SKM-1 treated with dmso at 0.1 percent for 144 hours (cell line): ENCODE data around the gene MESD.
"Not testable (repeated sequence)": the region's sequence is repeated elsewhere in the genome, so short reads cannot be mapped to it uniquely, and the experiment has no call there.

ENCODE experiments used
- DNase-seq: peaks from one replicate; lab custom pipeline; 2025; ENCODE audit not compliant: unreplicated experiment; lab: John Stamatoyannopoulos, UW

Gene MESD

DNA sequence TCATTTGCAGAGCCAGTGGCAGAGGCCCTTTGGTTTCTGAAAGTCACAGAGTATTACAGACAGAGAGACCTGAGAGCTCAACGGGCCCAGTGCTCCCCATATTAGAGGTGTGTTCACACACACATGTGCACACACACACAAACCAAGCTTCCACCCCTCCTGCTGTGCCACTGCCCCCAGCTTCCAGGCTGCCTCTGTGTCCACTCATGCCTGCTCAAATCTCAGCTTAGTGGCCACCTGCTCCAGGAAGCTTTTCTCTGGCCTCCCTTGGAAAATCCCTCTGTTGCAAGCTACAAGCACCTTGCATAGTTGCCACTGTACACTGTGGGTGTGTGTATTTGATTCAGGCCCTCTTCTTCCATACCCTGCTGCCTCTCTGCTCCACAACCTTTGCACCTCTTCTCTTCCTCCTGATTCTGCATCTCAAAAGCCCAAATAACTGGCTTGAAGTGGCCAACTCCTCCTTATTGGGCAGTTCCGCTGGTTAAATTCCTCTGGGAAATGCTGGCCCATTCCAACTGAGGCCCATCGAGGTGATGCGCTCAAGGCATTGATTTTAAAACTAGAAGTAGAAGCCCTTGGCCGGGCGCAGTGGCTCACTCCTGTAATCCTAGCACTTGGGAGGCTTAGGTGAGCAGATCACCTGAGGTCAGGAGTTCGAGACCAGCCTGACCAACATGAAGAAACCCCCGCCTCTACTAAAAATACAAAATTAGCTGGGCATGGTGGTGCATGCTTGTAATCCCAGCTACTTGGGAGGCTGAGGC, 23.0 kb downstream of the MESD start:
- DNase-seq = no peak

DNA sequence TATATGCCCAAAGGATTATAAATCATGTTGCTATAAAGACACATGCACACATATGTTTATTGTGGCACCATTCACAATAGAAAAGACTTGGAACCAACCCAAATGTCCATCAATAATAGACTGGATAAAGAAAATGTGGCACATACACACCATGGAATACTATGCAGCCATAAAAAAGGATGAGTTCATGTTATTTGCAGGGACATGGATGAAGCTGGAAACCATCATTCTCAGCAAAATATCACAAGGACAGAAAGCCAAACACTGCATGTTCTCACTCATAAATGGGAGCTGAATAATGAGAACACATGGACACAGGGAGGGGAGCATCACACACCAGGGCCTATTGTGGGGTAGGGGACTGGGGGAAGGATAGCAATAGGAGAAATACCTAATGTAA, 24.2 kb downstream of the MESD start:
- DNase-seq = not testable (repeated sequence)

DNA sequence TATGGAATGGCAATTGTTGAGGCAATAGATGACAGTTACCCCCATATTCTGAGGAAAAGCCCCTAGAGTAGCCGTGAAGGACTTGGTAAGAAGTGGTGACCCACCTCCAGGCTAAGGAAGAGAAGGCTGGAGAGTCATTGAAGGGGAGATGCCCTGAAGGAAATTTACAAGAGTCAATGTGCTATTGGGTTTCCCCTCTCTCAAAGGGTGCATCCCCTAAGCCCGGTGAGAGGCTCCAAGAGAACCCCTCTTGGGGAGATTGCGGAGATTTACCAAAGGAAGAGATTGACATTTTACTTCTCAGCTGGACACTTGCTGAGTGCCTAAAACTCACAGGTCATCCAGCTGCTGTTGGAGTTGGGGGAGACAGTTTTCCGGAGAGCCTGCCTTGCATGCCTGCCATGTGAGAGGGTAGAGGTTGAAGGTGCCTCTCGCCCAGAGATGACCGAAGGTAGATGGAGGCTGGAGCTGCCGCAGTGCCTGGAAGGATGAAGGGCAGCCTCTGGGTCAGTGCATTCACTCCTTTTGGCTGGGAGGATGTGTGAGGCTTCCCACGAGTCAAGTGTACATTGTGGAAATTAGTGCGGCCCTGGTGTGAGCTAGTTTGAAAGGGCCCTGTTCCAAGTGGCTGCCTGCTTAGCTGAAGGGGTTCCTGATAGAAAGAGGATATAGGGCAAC, 30.7 kb downstream of the MESD start:
- DNase-seq = no peak

DNA sequence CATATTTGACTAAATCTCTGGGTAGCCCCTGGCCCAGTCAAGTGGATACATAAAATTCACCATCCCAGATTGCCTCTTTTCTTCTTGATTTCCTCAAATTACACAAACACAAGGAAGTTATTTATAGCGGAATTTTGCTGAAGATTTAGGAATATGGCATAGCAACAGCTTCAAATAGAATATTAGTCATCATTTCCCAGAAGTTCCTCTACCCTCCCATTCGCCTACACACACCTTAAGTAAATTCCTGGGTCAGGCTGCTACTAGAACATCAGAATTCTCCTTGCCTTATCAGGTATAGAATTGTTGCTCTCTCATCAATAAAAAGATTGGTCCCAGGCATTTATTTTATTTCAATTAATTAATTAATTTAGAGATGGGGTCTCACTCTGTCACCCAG, 31.6 kb downstream of the MESD start:
- DNase-seq = no peak

DNA sequence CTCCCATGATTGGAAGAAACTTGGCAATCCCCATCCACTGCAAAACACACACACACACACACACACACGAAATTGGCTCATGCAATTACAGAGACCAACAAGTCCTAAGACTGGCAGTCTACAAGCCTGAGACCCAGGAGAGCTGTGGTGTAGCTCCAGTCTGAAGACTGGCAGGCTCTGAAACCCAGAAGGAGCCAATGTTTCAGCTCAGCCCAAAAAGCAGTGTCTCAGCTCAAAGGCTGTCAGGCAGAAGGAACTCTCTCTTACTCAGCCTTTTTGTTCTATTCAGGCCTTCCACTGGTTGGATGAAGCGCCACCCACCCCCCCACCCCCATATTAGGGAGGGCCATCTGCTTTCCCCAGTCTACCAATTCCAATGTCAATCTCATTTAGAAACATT, 32.1 kb downstream of the MESD start:
- no peak for DNase-seq

DNA sequence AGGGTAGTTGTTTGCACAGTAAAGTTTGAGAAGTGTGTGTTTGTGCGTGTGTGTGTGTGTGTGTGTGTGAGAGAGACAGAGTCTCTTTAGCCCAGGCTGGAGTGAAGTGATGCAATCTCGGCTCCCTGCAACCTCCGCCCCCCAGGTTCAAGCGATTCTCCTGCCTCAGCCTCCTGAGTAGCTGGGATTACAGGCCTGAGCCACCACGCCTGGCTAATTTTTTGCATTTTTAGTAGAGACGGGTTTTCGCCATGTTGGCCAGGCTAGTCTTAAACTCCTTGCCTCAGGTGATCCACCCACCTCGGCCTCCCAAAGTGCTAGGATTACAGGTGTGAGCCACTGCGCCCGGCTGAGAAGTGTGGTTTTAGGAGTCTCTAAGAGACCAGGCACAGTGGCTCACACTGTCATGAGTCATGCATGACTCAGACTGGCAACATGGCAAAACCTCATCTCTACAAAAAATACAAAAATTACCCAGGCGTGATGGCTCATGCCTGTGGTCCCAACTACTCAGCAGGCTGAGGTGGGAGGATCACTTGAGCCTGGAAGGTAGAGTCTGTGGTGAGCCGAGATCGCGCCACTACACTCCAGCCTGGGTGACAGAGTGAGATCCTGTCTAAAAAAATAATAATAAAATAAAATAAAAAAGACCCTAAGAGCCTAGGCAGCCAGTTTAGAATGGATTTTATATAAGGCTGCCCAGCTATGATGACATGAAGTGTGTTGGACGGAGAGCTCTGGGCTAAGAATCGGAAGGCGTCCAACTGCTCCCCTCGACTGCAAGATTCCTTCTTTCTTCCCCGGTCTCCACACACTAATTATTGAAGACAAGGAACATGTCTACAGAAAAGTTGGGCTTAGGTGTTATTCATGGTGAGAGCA, 33.8 kb downstream of the MESD start:
- DNase-seq = not testable (repeated sequence)

DNA sequence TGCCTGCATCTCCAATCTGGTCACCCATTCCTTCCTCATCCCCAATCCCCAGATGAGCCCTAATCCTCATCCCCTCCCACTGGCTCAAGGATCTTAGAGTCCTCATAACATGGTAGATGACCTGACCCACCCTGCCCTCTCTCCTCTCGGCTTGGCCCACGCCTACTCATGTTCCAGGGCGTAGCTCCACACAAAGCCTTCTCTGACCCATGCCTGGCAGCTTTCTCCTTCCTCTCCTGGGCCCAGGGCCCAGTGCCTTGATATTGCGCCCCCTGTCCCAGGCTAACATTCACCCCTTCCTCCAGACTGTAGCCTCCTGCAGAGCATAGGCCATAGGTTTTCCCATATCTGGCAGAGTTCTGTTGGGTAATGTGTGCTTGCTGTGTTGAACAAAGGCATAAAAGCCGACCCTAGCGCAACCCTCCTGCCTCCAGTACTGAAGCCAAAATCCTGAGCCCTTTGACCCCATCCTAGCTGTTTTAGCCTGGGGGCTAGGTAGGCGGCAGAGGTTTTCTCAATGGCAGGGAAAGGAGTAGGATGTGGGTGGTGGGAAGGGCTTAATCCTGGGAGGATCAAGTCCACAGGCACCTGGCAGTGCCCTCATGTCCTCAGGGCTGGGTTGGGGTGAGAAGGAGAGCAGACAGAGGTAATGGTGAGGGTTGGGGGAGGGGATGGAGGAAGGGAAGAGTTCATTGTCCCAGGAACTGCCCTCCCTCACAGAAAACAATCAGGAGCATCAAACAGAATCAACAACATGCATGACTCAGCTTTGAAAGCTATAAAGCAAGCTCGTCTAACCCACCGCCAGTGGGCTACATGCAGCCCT, 35.5 kb downstream of the MESD start:
- DNase-seq = no peak

DNA sequence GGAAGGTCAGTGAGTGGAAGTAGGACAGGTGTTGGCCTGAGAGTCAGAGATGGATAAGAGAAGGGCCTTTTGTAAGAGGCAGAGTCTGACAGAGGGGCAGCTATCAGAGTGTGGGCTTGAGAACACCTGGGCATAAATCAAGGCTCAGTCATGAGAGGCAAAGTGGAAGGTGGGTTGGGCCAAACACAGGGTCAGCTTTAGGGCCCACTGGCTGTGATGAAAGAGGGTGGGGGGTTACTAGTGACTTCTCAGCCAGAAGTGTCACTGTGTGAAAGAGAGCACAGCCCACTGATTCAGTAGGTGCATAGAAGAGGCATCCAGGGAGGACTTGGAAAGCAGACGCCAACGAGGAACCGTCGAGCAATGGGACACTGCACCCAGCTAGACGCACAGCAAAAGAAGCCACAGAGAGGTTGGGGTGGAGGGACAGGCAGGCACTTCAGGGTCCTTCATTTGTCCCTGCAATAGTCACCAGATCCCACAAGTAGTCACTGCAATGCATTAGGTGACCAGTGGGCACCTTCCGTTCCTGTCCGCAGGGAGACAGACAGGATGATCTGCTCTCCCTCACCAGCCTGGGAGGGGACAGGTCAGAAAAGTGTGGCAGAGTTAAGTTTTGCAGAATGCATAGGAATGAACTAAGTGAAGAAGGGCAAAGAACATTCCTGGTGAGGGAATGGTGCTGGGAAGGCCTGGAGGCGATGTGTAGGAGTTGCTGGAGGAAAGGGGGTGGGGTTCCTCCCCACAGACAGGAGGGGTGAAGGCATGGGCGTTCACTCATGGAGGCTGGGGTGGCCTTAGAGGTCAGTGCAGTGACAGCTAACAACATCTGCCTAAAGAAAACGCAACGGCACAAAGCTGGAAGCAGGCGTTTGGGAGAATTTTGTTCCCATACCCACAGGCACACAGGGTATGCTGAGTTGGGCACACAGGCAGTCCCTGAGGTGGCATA, 36.3 kb downstream of the MESD start:
- DNase-seq = no peak

DNA sequence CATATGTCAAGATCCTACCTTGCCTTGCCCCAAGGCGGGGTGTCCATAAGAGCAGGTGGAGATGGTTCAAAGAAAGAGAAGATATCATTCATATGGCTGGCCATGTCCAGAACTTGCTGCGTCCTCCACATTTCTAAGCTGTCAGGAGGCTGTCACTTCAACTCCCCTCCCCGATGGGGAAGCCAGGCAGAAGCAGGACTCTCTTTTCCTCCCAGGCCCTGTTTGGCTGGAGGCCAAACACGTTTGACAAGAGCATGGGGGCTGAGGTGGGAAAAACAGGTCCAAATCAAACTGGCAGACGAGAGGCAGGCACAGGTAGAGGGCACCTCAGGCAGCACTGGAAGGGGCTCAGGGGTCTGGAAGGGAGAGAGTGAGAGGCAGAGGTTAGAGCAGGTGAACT, 37.7 kb downstream of the MESD start:
- no peak for DNase-seq

DNA sequence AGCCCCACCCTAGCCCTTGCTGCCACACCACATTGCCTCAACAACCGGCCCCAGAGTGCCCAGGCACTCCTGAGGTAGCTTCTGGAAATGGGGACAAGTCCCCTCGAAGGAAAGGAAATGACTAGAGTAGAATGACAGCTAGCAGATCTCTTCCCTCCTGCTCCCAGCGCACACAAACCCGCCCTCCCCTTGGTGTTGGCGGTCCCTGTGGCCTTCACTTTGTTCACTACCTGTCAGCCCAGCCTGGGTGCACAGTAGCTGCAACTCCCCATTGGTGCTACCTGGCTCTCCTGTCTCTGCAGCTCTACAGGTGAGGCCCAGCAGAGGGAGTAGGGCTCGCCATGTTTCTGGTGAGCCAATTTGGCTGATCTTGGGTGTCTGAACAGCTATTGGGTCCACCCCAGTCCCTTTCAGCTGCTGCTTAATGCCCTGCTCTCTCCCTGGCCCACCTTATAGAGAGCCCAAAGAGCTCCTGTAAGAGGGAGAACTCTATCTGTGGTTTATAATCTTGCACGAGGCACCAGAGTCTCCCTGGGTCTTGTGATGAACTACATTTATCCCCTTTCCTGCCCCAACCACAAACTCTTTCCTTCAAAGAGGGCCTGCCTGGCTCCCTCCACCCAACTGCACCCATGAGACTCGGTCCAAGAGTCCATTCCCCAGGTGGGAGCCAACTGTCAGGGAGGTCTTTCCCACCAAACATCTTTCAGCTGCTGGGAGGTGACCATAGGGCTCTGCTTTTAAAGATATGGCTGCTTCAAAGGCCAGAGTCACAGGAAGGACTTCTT, 39.1 kb downstream of the MESD start:
- no peak for DNase-seq

DNA sequence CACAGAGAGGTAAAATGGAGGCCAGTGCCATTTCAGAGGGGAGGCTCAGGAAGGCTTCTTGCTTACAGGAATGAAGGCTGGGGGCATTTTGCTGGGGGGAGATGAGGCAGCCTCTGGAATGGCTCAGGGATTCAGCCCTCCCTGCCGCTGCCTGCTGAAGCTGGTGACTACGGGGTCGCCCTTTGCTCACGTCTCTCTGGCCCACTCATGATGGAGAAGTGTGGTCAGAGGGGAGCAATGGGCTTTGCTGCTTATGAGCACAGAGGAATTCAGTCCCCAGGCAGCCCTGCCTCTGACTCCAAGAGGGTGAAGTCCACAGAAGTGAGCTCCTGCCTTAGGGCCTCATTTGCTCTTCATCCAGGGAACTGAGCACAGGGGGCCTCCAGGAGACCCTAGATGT, 39.9 kb downstream of the MESD start:
- no peak for DNase-seq

DNA sequence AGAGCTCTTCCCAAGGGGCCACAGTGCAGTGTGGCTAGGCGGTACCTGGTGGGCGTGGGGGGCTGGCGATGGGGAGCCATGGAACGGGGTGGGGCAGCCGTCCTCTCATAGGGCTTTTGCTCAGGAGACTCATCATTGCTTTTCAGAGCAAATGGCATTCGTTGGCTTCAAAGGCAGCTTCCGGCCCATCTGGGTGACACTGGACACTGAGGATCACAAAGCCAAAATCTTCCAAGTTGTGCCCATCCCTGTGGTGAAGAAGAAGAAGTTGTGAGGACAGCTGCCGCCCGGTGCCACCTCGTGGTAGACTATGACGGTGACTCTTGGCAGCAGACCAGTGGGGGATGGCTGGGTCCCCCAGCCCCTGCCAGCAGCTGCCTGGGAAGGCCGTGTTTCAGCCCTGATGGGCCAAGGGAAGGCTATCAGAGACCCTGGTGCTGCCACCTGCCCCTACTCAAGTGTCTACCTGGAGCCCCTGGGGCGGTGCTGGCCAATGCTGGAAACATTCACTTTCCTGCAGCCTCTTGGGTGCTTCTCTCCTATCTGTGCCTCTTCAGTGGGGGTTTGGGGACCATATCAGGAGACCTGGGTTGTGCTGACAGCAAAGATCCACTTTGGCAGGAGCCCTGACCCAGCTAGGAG, 40.8 kb downstream of the MESD start:
- DNase-seq = no peak

DNA sequence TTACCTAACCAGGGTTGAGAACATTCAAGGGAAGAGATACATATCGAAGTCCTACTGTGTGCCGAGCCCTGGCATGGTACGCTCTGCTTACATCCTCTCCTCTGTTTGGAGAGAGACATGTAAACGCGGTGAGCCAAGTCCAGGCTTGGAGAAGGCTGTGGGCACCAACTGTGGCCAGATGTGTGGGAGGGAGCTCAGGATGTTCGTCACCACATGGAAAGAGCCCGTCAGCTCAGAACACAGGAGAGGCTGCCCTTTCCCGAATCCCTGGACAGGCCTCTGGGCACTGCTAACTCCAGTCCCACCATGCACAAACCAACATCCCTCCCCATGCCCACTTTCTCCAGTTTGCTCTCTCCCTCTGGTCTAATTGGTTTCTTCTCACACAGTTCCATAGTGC, 43.0 kb downstream of the MESD start:
- no peak for DNase-seq

DNA sequence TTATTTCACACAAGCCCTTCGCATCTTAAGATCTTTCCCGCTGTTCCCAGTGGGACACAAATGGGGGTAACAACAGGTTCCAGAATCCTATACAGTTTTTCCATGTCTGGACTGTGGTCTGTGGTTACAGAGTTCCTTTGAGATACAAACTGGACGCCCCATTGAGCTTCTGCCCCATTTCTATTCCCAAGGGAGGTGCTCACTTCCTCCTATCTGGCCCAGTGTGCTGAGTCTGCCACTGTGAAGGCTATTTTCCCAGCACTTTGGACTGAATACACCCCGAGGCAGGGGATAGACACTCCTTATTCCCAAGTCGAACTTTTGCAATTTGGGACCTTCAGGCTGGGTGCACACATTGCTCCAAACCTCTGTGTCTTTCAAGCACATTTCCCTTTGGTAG, 44.0 kb downstream of the MESD start:
- DNase-seq = no peak

DNA sequence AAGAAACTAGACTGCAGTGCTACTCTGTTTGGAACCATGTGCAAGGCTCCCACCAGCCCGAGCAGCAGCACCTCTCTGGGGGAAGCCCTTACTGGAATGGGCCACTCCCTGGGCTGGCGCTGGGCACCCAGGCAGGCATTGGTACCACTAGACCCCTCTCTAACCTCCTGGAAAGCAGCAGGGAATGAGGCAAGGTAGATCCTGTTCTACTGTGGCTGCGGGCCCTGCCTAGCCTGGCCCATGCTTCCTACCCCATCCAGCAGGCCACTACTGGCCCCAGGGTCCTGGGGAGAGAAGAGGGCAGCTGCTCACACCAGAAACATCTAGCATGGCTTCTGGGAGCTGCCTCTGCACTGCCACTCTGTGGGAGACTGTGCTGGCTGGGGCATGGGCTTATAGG, 44.8 kb downstream of the MESD start:
- DNase-seq = no peak

DNA sequence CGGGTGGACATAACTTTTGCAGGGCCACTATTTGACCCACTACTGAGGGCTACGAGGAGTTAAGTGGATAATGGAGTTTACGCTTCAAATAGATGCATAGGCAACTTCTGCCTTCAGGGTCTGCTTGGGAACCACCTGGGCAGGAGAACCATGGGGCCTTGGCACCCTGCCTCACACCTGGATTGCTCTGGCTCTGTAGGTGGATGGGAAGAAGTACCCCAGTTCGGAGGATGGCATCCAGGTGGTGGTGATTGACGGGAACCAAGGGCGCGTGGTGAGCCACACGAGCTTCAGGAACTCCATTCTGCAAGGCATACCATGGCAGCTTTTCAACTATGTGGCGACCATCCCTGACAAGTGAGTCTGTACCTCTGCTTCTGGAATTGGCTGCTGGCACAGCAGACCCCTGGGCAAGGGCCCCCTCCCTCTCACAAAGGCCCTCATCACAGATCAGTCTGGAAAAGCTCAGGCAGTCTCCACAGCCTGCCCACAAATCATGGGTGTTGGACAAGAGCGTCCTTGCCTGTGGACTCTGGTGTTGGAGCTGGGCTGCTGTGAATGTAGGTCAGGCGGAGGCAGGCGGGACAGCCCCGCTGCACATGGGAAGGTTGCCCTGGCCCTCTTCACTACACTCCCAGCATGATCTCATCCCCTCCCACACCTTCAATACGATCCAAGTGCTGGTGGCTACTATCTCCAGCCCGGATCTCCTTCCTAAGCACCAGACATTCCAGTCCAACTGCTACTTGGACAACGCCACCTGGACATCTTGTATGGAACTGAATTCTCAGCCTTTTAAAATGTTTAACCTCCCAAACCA, 46.7 kb downstream of the MESD start:
- no peak for DNase-seq

DNA sequence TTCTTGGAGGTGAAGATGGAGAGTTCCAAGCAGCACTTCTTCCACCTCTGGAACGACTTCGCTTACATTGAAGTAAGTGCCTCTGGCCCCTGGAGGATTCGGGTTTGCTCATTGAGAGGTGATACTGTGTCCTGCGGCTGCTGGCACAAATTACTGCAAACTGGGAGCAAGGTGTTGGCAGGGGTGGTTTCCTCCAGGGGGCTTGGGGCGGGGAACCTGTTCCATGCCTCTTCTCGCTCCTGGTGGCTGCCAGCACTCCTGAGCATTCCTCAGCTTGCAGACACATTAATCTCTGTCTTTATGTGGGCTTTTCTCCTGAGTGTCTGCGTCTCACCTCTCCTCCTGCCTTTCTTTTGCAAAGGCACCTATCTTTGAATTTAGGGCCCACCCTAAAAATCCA, 47.4 kb downstream of the MESD start:
- DNase-seq = no peak

DNA sequence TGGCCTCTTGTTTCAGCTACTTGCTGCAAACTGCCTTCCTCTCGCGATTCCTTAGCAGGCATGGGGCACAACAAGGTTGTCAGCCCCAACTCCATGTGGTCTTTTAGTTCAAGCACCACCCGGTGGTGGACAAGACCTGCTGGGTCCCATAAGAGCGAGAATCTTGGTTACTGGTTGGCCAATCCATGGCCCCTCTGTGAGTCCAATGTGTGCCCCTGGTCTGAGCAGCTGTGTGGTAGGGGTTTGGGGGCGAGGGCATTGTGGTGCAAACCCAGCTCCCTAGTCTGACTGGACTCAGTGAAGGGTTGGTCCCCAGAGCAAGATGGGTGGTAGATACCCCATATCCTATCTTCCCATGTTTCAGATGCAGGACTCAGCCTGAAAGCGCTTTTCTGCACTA, 48.8 kb downstream of the MESD start:
- no peak for DNase-seq
